ENCODE measurements around the gene B3GALT2.
"Not testable (repeated sequence)": the region's sequence is repeated elsewhere in the genome, so short reads cannot be mapped to it uniquely, and the experiment has no call there.

Gene B3GALT2, protein sequence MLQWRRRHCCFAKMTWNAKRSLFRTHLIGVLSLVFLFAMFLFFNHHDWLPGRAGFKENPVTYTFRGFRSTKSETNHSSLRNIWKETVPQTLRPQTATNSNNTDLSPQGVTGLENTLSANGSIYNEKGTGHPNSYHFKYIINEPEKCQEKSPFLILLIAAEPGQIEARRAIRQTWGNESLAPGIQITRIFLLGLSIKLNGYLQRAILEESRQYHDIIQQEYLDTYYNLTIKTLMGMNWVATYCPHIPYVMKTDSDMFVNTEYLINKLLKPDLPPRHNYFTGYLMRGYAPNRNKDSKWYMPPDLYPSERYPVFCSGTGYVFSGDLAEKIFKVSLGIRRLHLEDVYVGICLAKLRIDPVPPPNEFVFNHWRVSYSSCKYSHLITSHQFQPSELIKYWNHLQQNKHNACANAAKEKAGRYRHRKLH

DNA sequence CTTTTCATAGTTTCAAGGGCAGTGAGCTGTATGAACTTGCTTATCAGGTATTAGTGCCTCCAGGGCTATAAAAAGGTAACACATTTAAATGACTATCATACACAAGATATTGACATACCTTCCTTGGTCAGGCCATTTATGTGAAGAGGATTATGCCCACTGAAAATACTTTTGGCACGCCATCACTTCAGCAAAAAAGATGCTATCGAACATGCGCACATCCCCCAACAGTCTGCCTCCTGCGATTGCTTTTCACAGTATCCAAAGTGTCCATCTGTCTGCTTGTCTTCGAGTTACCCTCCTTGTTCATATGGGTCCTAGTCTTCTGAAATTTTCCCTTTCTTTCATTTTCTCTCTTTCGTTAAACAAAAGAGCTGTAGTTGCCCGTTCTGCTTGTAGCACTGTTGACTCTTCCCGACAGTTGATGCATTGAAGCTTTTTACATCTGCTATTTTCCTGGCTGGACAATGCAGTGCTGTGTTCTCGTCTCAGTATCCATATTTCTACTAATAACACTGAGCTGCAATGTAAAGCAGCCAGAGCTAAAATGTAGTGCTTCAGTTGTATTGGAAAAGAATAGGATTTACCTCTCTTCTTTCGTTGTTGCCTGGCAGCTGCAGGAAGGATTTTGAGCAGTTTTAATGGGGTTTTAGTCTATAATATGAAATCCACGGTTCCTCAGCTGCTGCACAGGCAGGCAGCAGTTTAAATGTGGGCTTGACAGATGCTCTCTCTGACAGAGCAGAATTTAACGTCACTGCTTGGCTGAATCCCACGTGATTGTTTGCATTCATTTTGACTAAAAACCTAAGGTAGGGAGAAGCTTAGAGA is at the start of gene B3GALT2:
TSS of gene B3GALT2 (minus strand) at position 713 of the 831 bp plus-strand sequence. CDS start 5,051 bp downstream, outside the sequence.
- DNase-seq (ENCODE audit: low spot score), result no peak
- TF ChIP-seq, protein P1, sequence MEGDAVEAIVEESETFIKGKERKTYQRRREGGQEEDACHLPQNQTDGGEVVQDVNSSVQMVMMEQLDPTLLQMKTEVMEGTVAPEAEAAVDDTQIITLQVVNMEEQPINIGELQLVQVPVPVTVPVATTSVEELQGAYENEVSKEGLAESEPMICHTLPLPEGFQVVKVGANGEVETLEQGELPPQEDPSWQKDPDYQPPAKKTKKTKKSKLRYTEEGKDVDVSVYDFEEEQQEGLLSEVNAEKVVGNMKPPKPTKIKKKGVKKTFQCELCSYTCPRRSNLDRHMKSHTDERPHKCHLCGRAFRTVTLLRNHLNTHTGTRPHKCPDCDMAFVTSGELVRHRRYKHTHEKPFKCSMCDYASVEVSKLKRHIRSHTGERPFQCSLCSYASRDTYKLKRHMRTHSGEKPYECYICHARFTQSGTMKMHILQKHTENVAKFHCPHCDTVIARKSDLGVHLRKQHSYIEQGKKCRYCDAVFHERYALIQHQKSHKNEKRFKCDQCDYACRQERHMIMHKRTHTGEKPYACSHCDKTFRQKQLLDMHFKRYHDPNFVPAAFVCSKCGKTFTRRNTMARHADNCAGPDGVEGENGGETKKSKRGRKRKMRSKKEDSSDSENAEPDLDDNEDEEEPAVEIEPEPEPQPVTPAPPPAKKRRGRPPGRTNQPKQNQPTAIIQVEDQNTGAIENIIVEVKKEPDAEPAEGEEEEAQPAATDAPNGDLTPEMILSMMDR (IDR thresholded peaks at IDR 0.05; ENCODE audit: extremely low read depth, insufficient read depth, missing control alignments), result no peak
- in situ Hi-C loops (cut with MboI; ENCODE audit: low pct_unique_long_range_greater_than_20kb, low sequenced_read_pairs, unreplicated experiment), result no loop called here

DNA sequence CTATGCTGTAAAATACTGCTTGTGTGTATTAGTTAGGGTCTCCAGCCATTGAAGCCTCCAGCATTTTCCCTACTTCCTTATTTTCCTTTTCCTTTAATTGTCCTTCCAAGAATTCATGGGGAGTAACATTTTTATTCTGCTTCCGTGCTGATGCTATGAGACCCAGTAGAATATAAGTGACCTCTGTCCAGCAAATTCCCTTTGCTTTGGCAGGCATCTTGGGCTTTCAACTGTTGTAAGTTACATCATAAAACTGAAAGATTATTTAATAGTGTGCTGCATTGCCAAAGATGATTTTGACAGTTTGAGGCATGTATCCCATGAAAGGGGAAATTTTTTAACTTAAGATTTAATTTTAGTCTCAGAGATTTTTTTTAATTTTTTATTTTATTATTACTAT is 48.1 kb upstream of the B3GALT2 start:
- no peak for DNase-seq (ENCODE audit: low spot score)
- in situ Hi-C loops (cut with MboI; ENCODE audit: low pct_unique_long_range_greater_than_20kb, low sequenced_read_pairs, unreplicated experiment), result no loop called here
- TF ChIP-seq, protein P1 (IDR thresholded peaks at IDR 0.05; ENCODE audit: extremely low read depth, insufficient read depth, missing control alignments), result no peak

DNA sequence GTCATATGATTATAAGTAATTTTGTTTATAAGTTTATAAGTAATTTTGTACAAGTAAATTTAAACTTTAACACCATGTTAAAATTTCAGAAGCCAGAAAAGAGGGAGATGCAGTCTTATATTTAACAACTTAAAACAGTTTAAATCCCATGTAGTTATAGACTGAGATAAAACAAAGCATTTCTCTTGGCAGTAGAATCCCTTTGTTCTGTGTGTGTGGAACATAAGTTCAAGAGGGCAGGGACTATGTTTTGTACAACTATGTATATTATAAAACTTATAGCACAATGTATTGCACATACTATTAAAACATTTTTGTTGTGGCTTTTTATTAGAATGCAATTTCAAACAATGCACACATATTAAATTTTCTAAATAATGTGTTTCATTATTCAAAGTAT is 44.7 kb upstream of the B3GALT2 start:
- DNase-seq (ENCODE audit: low spot score); in situ Hi-C loops (cut with MboI; ENCODE audit: low pct_unique_long_range_greater_than_20kb, low sequenced_read_pairs, unreplicated experiment): not testable (repeated sequence)

DNA sequence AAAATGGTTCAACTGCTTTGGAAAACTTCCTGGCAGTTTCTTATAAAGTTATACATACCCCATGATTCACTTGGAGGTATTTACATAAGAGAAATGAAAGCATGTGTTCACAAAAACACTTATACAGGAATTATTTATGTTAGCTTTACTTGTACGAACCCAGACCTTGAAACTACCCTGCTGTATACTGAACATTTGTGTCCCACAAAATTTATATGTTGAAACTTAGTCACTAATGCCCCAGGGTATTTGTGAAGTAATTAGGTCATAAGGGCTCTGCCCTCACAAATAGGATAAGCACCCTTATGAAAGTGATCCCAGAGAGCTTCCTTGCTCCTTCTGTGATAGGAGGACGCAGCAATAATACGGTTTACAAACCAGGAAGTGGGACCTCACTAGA is 42.7 kb upstream of the B3GALT2 start:
- DNase-seq (ENCODE audit: low spot score), result no peak
- in situ Hi-C loops (cut with MboI; ENCODE audit: low pct_unique_long_range_greater_than_20kb, low sequenced_read_pairs, unreplicated experiment), result no loop called here
- TF ChIP-seq, protein P1 (IDR thresholded peaks at IDR 0.05; ENCODE audit: extremely low read depth, insufficient read depth, missing control alignments), result no peak

DNA sequence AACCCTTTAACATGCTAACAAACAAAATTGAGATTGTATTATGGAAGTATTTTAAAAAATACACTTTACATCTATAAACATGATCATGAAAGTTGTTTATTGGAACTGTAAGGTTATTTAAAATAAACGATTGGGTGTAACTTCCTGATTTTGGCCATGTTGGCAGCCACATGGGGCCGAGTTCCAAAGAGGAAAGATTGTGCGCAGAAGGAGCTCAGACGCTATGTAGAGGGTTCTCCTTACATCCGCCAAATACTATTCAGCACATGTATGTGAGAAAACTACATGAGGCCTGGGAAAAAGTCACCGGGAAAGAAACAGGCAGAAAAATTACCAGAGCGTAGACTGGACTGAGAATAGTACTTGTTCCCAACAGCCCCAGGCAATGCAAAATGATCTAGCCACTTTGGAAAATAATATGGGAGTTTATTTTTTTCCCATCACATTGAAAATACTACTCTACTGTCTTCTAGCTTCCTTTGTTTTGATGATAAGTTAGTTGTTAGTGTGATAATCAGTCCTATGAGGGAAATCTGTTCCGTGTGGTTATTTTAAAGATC is 35.7 kb upstream of the B3GALT2 start:
- no peak for DNase-seq (ENCODE audit: low spot score)
- in situ Hi-C loops (cut with MboI; ENCODE audit: low pct_unique_long_range_greater_than_20kb, low sequenced_read_pairs, unreplicated experiment), result no loop called here

DNA sequence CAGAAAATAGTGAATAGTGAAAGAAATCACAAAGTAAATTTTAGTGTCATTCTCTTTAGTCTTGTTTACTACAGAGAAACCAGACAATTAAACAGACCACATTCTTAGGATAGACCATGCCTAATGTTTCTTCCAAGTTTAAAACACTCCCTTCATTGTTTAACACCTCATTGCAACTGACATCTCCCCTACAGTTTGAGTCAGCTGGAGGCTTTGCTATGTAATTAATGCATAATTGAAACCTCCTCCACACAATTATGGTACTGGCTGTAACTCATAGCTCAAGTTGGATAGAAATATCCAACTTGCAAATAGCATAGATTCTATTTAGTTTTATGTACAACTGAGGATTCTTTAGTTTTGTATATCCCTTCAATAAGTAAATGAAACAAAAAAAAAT is 35.2 kb upstream of the B3GALT2 start:
- no peak for DNase-seq (ENCODE audit: low spot score)
- TF ChIP-seq, protein P1 (IDR thresholded peaks at IDR 0.05; ENCODE audit: extremely low read depth, insufficient read depth, missing control alignments), result no peak
- in situ Hi-C loops (cut with MboI; ENCODE audit: low pct_unique_long_range_greater_than_20kb, low sequenced_read_pairs, unreplicated experiment), result no loop called here

More for the DNA sequence above, 35.7 kb upstream of the B3GALT2 start:
- TF ChIP-seq, protein P1 (IDR thresholded peaks at IDR 0.05; ENCODE audit: extremely low read depth, insufficient read depth, missing control alignments), result no peak
